ENCODE results near the gene SHC4. TPM values are rescaled to one million over a fixed set of nuclear protein-coding genes. Genes with fewer than 3 reads are reported as not detected.

Gene SHC4
- total RNA-seq, 2 donors from 2014 or later, result 0.29 to 0.58 TPM

DNA sequence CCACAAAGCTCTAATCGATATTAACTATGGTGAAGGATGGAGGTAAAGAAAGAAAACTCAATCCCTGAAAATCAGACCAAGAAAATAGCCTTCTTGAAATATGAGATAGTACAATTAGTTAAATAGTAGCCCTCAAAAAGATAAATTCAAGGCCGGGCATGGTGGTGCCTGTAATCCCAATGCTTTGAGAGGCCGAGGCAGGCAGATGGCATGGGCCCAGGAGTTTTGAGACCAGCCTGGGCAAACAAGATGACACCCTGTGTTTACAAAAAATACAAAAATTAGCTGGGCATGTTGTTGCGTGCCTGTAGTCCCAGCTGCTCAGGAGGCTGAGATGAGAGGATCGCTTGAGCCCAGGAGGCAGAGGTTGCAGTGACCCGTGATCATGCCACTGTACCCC, 121.2 kb downstream of the SHC4 start:
- no peak overlapping the region for H3K27ac Mint-ChIP-seq
- no peak for DNase-seq
- Histone ChIP-seq H3K27me3 (ENCODE audit: control insufficient read depth, insufficient read depth, low read length, poor library complexity, severe bottlenecking) (no peaks in the 10 kb centered on the region), H3K27ac (ENCODE audit: low read depth, low read length) (no peak overlapping the region), H3K9me3 (ENCODE audit: control insufficient read depth, low read length) (no peaks in the 10 kb centered on the region), H3K4me1 (ENCODE audit: control insufficient read depth, insufficient read depth, low read length) (no peaks in the 10 kb centered on the region), H3K4me3 (ENCODE audit: low read length) (no peak overlapping the region), H3K9ac (ENCODE audit: extremely low read depth, low read length, poor library complexity, severe bottlenecking) (no peak overlapping the region), H3K36me3 (ENCODE audit: control insufficient read depth, insufficient read depth, low read length) (no peaks in the 10 kb centered on the region)
- TF ChIP-seq, protein P1, sequence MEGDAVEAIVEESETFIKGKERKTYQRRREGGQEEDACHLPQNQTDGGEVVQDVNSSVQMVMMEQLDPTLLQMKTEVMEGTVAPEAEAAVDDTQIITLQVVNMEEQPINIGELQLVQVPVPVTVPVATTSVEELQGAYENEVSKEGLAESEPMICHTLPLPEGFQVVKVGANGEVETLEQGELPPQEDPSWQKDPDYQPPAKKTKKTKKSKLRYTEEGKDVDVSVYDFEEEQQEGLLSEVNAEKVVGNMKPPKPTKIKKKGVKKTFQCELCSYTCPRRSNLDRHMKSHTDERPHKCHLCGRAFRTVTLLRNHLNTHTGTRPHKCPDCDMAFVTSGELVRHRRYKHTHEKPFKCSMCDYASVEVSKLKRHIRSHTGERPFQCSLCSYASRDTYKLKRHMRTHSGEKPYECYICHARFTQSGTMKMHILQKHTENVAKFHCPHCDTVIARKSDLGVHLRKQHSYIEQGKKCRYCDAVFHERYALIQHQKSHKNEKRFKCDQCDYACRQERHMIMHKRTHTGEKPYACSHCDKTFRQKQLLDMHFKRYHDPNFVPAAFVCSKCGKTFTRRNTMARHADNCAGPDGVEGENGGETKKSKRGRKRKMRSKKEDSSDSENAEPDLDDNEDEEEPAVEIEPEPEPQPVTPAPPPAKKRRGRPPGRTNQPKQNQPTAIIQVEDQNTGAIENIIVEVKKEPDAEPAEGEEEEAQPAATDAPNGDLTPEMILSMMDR (conservative IDR thresholded peaks at IDR 0.05), result no peak
- H3K27me3 Mint-ChIP-seq (ENCODE audit: insufficient read depth), result no peaks in the 10 kb centered on the region
- H3K4me1 Mint-ChIP-seq, result no peaks in the 10 kb centered on the region
- H3K4me3 Mint-ChIP-seq, result no peak overlapping the region
- 81 to 95% methylated on average over 5 of the region's 6 CpGs for WGBS, 2 experiments (ENCODE audit: insufficient coverage in 1 of 2, insufficient read length in 1 of 2)
- no peaks in the 10 kb centered on the region for H3K9me3 Mint-ChIP-seq
- no peaks in the 10 kb centered on the region for H3K36me3 Mint-ChIP-seq (ENCODE audit: low read depth)

DNA sequence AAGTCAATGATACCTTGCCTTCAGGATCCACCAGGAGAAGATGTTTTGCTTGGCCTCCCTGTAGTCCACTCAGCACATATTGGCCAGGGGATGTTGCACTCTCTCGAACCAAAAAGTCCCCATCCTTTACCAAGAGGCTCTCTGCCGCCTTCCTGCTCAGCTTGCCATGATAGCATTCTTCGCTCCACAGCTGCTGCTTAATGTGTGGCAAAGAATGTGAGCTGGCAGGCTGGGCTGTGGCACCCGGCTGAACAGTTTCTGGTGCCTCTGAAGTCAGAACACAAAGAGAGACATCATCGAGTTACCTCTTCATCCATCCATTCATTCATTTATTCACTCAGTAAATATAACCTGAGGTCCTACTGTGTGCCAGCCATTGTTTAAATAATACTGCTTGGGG, 129.0 kb downstream of the SHC4 start:
- 84 to 100% methylated on average over 1 to 5 of the region's 5 CpGs for WGBS, 2 experiments (ENCODE audit: insufficient coverage in 1 of 2, insufficient read length in 1 of 2)
- Mint-ChIP-seq H3K27ac (no peak overlapping the region), H3K4me1 (no peaks in the 10 kb centered on the region), H3K4me3 (no peak overlapping the region), H3K36me3 (ENCODE audit: low read depth) (no peaks in the 10 kb centered on the region), H3K9me3 (no peaks in the 10 kb centered on the region), H3K27me3 (ENCODE audit: insufficient read depth) (no peaks in the 10 kb centered on the region)
- H3K9me3 ChIP-seq (ENCODE audit: control insufficient read depth, low read length), result no peaks in the 10 kb centered on the region
- H3K4me1 ChIP-seq (ENCODE audit: control insufficient read depth, insufficient read depth, low read length), result no peaks in the 10 kb centered on the region
- H3K4me3 ChIP-seq (ENCODE audit: low read length), result no peak overlapping the region
- H3K9ac ChIP-seq (ENCODE audit: extremely low read depth, low read length, poor library complexity, severe bottlenecking), result no peak overlapping the region
- H3K27ac ChIP-seq (ENCODE audit: low read depth, low read length), result no peak overlapping the region
- H3K27me3 ChIP-seq (ENCODE audit: control insufficient read depth, insufficient read depth, low read length, poor library complexity, severe bottlenecking), result no peaks in the 10 kb centered on the region
- TF ChIP-seq, protein P1 (conservative IDR thresholded peaks at IDR 0.05), result no peak
- H3K36me3 ChIP-seq (ENCODE audit: control insufficient read depth, insufficient read depth, low read length), result no peaks in the 10 kb centered on the region
- no peak for DNase-seq

DNA sequence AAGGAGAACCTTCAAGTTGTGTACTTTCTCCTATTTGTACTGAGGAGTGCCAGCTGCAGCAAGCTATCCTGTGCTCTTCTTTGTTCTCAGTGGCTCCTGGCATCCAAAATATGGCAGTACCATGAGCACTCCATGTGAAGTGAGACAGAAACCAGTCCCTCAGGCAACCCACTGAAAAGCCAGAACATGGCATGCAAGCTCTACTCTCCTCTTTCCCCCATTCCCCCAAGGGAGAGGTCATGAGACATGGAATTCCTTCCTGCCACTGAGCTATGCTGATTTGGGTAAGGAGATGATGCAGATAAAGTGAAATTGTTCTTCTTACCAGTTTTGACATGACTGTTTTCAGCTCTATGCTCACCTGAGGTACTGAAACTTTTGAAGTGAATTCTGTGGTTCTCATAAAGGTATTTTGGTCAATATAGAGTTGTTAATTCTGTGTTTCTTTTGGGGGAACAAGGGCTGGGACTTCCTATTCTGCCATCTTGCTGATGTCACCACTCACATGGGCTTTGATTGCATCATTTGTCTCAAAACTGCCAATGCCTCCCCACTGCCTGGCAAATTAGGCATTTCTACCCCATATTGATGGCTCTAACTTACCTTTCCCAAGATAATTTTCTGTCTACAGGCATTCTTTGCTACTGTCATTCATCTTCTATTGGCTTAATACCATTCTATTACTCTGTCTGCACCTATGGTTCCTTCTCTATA, 130.0 kb downstream of the SHC4 start:
- peaks cover 3% of the 10 kb centered on the region for H3K4me1 Mint-ChIP-seq
- H3K36me3 ChIP-seq (ENCODE audit: control insufficient read depth, insufficient read depth, low read length), result no peaks in the 10 kb centered on the region
- DNase-seq, result no peak
- H3K27me3 Mint-ChIP-seq (ENCODE audit: insufficient read depth), result no peaks in the 10 kb centered on the region
- H3K27me3 ChIP-seq (ENCODE audit: control insufficient read depth, insufficient read depth, low read length, poor library complexity, severe bottlenecking), result no peaks in the 10 kb centered on the region
- H3K27ac ChIP-seq (ENCODE audit: low read depth, low read length), result no peak overlapping the region
- no peaks in the 10 kb centered on the region for H3K4me1 ChIP-seq (ENCODE audit: control insufficient read depth, insufficient read depth, low read length)
- no peaks in the 10 kb centered on the region for H3K36me3 Mint-ChIP-seq (ENCODE audit: low read depth)
- no peak overlapping the region for H3K4me3 ChIP-seq (ENCODE audit: low read length)
- H3K9ac ChIP-seq (ENCODE audit: extremely low read depth, low read length, poor library complexity, severe bottlenecking), result no peak overlapping the region
- H3K9me3 ChIP-seq (ENCODE audit: control insufficient read depth, low read length), result no peaks in the 10 kb centered on the region
- TF ChIP-seq, protein P1 (conservative IDR thresholded peaks at IDR 0.05), result no peak
- H3K9me3 Mint-ChIP-seq, result no peaks in the 10 kb centered on the region
- H3K4me3 Mint-ChIP-seq, result no peak overlapping the region
- H3K27ac Mint-ChIP-seq, result no peak overlapping the region

Measured in endodermal cell (in vitro differentiated cells).